HTERT RPE-1 (cell line): ENCODE data around the gene SLC8B1.

Source experiments
- in situ Hi-C: fragments of 300-500 bp; cut with MboI; formaldehyde crosslinking; loops from 4 replicates; pipeline ENCODE4 v1.14.3; 2020; ENCODE audit warnings: low sequenced_read_pairs

SLC8B1 gene

GRCh38 chr12:113325916-113326315 lies 9.0 kb downstream of the SLC8B1 start:
- in situ Hi-C loops = no loop called here

- in situ Hi-C loops = no loop called here
Observed at GRCh38 chr12:113322343-113322742, 12.6 kb downstream of the SLC8B1 start.

DNA sequence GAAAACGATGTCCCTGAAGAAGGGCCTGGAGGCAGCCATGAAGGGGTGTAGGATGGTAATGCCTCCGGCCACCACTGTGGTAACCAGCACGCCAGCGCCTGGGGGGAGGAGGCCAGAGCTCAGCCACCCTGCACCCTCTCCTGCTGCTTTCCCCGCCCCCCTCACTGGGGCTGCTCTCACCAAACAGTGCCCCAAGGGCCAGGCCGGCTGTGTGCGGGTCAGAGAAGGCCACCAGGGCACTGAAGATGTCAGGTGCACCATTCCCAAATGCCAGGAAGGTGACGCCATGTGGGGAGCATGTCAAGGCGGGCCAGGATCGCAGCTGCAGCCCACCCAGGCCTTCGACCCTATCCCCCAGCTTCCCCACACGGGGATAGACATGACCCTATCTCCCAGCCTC lies 14.5 kb downstream of the SLC8B1 start:
- in situ Hi-C loops = no loop called here

GRCh38 chr12:113318900-113319628 lies 15.8 kb downstream of the SLC8B1 start:
- in situ Hi-C loops = no loop called here

- in situ Hi-C loops = no loop called here
Observed at GRCh38 chr12:113318046-113318656, 16.8 kb downstream of the SLC8B1 start.

DNA sequence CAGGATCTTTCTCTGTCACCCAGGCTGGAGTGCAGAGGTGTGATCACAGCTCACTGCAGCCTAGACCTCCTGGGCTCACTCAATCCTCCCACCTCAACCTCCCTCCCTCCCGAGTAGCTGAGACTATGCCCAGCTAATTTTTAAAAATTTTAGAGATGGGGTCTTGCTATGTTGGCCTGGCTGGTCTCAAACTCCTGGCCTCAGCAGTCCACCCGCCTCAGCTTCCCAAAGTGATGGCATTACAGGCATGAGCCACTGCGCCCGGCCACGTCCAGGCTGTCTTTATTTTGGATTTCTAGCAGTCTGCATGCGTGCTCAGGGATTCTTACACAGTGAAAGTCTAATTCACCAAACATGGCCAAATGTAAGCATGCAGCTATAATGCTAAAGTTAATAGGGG lies 17.8 kb downstream of the SLC8B1 start:
- in situ Hi-C loops = no loop called here

DNA sequence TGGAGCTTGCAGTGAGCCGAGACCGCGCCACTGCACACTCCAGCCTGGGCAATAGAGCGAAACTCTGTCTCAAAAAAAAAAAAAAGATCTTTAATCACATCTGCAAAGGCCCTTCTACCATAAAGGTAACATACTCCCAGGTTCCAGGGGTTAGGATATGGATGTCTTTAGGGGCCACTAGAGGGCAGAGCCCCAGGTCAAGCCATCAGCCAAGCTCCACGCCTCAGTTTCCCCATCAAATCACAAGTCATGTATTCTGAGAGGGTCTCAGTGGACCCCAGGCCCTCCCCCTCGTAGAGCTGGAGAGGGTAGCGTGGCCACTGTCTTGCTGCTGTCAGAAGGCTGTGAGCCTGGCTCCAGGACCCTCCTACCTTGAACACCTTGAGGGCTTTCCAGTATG lies 18.8 kb downstream of the SLC8B1 start:
- in situ Hi-C loops = no loop called here

GRCh38 chr12:113315358-113315757 lies 19.6 kb downstream of the SLC8B1 start:
- in situ Hi-C loops = no loop called here

GRCh38 chr12:113314121-113314529 lies 20.8 kb downstream of the SLC8B1 start:
- in situ Hi-C loops = no loop called here

- in situ Hi-C loops = no loop called here
Observed at GRCh38 chr12:113310489-113310888, 24.4 kb downstream of the SLC8B1 start.

DNA sequence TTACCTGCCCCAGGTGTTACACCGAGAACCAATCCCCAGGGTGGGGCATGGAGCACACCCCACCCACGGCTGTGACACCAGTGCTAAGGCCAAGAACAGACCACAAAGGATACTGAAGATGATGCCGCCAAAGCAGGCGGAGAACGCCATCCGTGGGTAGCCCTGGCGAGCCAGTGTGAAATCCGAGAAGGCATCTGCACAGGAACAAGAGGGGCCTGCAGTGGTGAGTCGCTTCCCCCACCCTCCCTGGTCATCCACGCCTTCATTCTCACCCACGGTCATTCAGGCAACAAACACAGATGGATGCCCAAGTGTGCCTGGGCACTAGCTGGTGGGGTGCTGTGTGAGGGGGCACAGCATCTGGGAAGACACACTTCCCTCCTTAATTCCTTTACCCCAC lies 28.5 kb downstream of the SLC8B1 start:
- in situ Hi-C loops = no loop called here

- in situ Hi-C loops = no loop called here
Observed at GRCh38 chr12:113305281-113305856, 29.5 kb downstream of the SLC8B1 start.

DNA sequence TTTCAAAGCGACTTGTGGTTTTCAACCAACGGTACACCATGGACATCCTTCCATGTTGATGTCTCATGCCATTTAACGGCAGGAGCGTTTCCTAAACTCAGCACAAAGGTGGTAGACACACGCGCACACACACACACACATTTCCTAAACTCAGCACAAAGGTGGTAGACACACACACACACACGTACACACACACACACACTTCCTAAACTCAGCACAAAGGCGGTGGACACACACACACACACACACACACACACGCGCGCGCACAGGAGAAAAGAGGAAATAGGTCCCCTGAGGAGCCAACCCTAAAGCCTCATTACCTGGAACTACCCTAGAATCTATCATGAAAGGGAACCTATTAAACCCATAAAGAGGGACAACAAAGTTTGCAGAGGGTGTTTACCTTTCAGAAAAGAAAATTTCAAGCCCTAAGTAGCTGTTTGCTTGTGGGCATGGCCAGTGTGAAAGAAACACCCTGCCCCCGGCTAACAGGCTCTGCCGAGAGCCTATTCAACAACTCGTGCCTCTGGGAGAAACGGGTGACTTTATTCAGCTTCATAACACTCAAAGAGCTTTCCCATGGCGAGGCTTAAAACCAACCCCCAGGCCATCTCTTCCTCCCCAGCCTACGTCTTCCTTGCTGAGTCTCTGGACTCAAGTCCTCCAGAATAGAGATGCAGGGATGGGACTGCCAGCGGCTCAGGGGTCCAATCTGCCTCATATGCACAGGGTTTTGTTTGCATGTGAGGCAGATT lies 31.8 kb downstream of the SLC8B1 start:
- in situ Hi-C loops = no loop called here

GRCh38 chr12:113302466-113302865 lies 32.4 kb downstream of the SLC8B1 start:
- in situ Hi-C loops = no loop called here

- in situ Hi-C loops = no loop called here
Observed at GRCh38 chr12:113301811-113302210, 33.1 kb downstream of the SLC8B1 start.

DNA sequence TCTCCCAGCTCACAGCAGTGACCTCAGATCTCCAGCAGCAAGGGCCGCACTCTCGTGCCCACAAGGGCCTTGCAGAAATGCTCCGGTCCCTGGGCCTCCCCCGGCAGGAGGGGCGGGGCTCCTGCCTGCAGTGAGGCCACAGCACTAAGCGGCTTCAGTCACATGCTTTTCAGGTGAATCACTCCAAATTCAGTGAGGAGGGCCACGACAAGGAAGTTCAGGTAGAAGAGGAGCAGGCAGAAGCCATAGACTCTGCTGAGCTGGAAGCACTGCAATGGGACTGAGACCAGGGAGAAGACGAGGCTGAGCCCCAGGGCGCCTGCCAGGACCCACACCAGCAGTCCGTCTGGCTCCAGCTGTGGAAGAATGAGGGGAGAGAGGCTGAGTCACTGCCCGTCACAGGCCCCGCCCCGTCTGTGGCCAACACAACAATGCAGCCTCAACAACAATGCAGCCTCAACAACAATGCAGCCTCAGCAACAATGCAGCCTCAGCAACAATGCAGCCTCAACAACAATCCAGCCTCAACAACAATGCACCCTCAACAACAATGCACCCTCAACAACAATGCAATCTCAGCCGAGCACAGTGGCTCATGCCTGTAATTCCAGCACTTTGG lies 35.2 kb downstream of the SLC8B1 start:
- in situ Hi-C loops = no loop called here

DNA sequence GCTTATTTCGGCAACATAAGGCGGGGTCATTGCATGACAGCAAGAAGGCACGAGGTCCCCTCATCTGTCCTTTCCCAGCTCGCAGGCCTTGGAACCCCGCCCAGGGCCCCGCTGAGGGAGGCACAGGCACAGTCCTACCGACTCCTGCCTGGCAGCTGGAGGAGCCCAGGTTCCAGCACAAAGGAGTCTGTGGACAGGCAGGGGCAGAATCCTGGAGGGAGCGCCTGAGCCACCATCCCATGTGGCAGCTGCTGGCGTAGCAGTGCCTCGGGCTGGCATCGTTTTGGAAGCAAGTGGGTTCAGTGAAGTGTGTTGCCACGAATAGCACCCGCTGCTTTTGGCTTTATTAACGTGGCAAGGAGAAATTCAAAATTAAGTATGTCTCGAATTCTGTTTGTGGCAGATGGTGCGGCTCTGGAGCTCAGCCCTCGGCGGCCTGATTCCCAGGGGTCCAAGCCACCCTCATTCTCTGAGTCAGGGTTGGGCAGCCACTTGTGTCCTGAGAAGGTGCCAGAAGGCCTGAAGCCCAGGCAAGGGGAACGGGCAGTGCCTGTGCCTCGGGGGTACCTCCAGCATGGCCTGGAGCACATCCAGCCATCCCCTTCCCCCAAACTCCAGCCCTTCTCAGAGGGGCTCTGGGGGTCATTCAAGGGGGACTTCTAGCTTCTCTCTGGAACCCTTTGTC lies 35.9 kb downstream of the SLC8B1 start:
- in situ Hi-C loops = no loop called here

DNA sequence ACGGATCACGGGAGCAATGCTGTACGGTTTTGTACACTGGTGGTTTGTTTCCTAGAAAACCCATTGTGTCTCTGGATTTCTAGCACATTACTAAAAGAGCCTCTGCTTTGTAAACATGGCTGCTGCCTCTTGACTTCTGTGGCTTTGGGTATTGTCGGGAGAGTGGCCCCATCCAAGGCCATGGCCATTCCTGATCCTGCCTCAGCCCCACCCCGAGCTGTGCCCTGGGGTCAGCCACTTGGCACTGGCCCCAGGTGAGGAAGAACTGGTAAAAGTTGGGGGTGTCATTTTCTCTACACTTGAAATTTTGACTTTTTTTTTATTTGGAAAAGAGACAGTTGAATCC lies 36.5 kb downstream of the SLC8B1 start:
- in situ Hi-C loops = no loop called here

GRCh38 chr12:113297621-113298471 lies 37.1 kb downstream of the SLC8B1 start:
- in situ Hi-C loops = no loop called here

- in situ Hi-C loops = no loop called here
Observed at GRCh38 chr12:113297214-113297587, 37.7 kb downstream of the SLC8B1 start.
